Osteoblast (primary cell): Measurements from ENCODE around the gene ALG9. TPM values are rescaled to one million over a fixed set of nuclear protein-coding genes. Genes with fewer than 3 reads are reported as not detected.

Source experiments
- DNase-seq: peaks from one replicate; pipeline ENCODE4 v3.0.0; 2011; ENCODE audit warnings: low spot score, mixed read lengths; ENCODE audit not compliant: insufficient read length; ENCODE audit errors: missing footprints
- H2AFZ ChIP-seq: 2 replicates; pipeline ENCODE4 v1.6.0; 2011; ENCODE audit warnings: mild to moderate bottlenecking, low read length
- H3K27ac ChIP-seq: 2 replicates; pipeline ENCODE4 v1.5.1; 2011; ENCODE audit warnings: mild to moderate bottlenecking, low read depth, low read length, moderate library complexity
- H3K27me3 ChIP-seq: 2 replicates; pipeline ENCODE4 v1.6.0; 2012; ENCODE audit warnings: mild to moderate bottlenecking, control low read depth, inconsistent platforms, low read length, moderate library complexity; ENCODE audit not compliant: insufficient read depth
- H3K36me3 ChIP-seq: 2 replicates; pipeline ENCODE4 v1.5.1; 2011; ENCODE audit warnings: mild to moderate bottlenecking, low read length, control low read depth, moderate library complexity; ENCODE audit not compliant: insufficient read depth
- H3K4me1 ChIP-seq: 2 replicates; pipeline ENCODE4 v1.5.1; 2011; ENCODE audit warnings: mild to moderate bottlenecking, low read length, control low read depth, moderate library complexity; ENCODE audit not compliant: insufficient read depth
- H3K4me2 ChIP-seq: 2 replicates; pipeline ENCODE4 v1.6.0; 2011; ENCODE audit warnings: mild to moderate bottlenecking, low read length; ENCODE audit not compliant: insufficient read depth
- H3K4me3 ChIP-seq: fragments of 200-600 bp; sonication (generic); 3 replicates; pipeline ENCODE4 v1.5.1; 2012; ENCODE audit warnings: mild to moderate bottlenecking, low read length, inconsistent platforms; ENCODE audit not compliant: insufficient read depth
- H3K79me2 ChIP-seq: 2 replicates; pipeline ENCODE4 v1.6.0; 2012; ENCODE audit warnings: mild to moderate bottlenecking, low read length, control low read depth, inconsistent platforms; ENCODE audit not compliant: insufficient read depth
- H3K9me3 ChIP-seq: 2 replicates; pipeline ENCODE4 v1.5.1; 2011; ENCODE audit warnings: low read depth, low read length, control low read depth
- H4K20me1 ChIP-seq: 2 replicates; pipeline ENCODE4 v1.6.0; 2012; ENCODE audit warnings: mild to moderate bottlenecking, low read length, control low read depth; ENCODE audit not compliant: insufficient read depth
- total RNA-seq: library from RNA; depleted of rRNA; stranded (reverse); fragments of >200 nt; gene quantifications from 2 replicates; pipeline ENCODE4 v1.2.3, GENCODE V29; 2012
- TF ChIP-seq, protein P1 (sequence below): IDR thresholded peaks from 2 replicates; pipeline ENCODE4 v1.5.1; 2011; ENCODE audit warnings: mild to moderate bottlenecking, low read depth, low read length, moderate library complexity; ENCODE audit errors: extremely low read depth

Gene ALG9
- total RNA-seq, 1 donor = 35.8 TPM

GRCh38 chr11:111759376-111759775, 112.0 kb downstream of the ALG9 start:
- H3K27me3 ChIP-seq = no peaks in the 10 kb centered on the region
- H3K79me2 ChIP-seq = peaks cover 38% of the 10 kb centered on the region
- no peak overlapping the region for H3K4me2 ChIP-seq
- H4K20me1 ChIP-seq = no peaks in the 10 kb centered on the region
- DNase-seq = no peak
- no peak overlapping the region for H3K27ac ChIP-seq
- H2AFZ ChIP-seq = no peak overlapping the region
- TF ChIP-seq, protein P1, sequence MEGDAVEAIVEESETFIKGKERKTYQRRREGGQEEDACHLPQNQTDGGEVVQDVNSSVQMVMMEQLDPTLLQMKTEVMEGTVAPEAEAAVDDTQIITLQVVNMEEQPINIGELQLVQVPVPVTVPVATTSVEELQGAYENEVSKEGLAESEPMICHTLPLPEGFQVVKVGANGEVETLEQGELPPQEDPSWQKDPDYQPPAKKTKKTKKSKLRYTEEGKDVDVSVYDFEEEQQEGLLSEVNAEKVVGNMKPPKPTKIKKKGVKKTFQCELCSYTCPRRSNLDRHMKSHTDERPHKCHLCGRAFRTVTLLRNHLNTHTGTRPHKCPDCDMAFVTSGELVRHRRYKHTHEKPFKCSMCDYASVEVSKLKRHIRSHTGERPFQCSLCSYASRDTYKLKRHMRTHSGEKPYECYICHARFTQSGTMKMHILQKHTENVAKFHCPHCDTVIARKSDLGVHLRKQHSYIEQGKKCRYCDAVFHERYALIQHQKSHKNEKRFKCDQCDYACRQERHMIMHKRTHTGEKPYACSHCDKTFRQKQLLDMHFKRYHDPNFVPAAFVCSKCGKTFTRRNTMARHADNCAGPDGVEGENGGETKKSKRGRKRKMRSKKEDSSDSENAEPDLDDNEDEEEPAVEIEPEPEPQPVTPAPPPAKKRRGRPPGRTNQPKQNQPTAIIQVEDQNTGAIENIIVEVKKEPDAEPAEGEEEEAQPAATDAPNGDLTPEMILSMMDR = no peak
- H3K4me1 ChIP-seq = peaks cover 6% of the 10 kb centered on the region
- H3K9me3 ChIP-seq = no peaks in the 10 kb centered on the region
- H3K4me3 ChIP-seq = no peak overlapping the region
- H3K36me3 ChIP-seq = peaks cover 71% of the 10 kb centered on the region

- no peak overlapping the region for H3K27ac ChIP-seq
- no peaks in the 10 kb centered on the region for H3K9me3 ChIP-seq
- no peak for DNase-seq
- H3K27me3 ChIP-seq = no peaks in the 10 kb centered on the region
- no peaks in the 10 kb centered on the region for H4K20me1 ChIP-seq
- H3K4me2 ChIP-seq = no peak overlapping the region
- TF ChIP-seq, protein P1 = no peak
- no peak overlapping the region for H3K4me3 ChIP-seq
- peaks cover 6% of the 10 kb centered on the region for H3K4me1 ChIP-seq
- H3K79me2 ChIP-seq = peaks cover 8% of the 10 kb centered on the region
- peaks cover 79% of the 10 kb centered on the region for H3K36me3 ChIP-seq
- no peak overlapping the region for H2AFZ ChIP-seq
Observed at GRCh38 chr11:111756097-111756496, 115.3 kb downstream of the ALG9 start.

DNA sequence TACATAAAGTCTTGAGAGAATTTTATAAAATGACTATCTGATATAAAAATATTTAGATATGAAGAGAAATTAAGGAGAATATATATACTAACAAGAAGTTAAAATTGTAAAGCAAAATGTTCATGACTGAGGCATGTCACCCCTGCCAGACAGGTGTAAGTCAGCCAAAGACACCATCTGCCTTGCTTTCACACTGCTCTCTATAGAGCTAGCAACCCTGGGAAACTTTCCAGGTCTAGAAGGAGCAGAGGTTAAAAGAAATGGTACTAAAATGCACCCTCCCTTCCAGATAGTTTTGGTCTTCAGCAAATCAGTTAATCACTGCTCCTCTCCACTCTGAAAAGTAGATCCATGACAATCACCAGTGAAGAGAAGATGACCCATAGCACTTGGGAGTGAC, 121.7 kb downstream of the ALG9 start:
- TF ChIP-seq, protein P1 = no peak
- H3K4me3 ChIP-seq = no peak overlapping the region
- H3K9me3 ChIP-seq = no peaks in the 10 kb centered on the region
- peaks cover 20% of the 10 kb centered on the region for H3K79me2 ChIP-seq
- H3K4me1 ChIP-seq = peaks cover 24% of the 10 kb centered on the region
- DNase-seq = no peak
- peaks cover 65% of the 10 kb centered on the region for H3K36me3 ChIP-seq
- no peak overlapping the region for H3K27ac ChIP-seq
- no peak overlapping the region for H3K4me2 ChIP-seq
- no peaks in the 10 kb centered on the region for H3K27me3 ChIP-seq
- H4K20me1 ChIP-seq = no peaks in the 10 kb centered on the region
- no peak overlapping the region for H2AFZ ChIP-seq

DNA sequence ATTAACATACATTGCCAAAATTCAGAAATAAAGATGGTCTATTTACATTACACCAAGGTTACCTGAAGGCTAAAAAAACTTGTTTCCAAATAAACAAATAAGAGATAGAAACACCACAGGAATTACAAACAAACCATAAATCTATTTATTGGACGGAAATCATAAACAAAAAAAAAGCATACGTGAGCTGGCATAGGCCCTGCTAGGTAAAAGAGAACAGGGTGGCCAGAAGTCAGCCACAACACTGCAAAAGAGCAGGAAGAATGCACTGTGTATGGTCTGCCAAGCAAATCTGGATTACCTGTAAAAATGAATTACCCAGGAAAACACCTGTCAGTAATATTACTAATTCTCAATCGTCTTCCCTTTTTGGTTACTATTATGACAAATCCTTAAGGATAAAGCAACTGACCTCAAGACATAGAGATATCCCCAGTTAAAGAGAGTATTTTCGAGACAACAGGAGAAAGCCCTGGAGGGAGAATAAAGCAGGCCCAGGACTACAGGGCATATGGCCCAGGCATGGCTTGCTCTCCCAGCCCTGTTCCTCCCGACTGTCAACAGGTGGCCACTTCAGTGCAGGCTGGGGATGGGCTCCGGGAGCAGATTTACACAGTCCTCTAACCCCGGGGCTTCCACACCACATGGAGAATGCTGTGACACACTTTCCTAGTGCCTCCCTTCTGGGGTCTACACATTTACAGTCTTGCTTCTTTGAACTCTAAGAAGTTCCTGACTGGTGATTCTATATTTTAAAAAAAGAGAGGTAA, 123.2 kb downstream of the ALG9 start:
- no peak for DNase-seq
- Histone ChIP-seq H2AFZ (no peak overlapping the region), H3K4me1 (peaks cover 27% of the 10 kb centered on the region), H3K79me2 (peaks cover 34% of the 10 kb centered on the region), H3K9me3 (no peaks in the 10 kb centered on the region), H4K20me1 (no peaks in the 10 kb centered on the region), H3K27me3 (no peaks in the 10 kb centered on the region), H3K36me3 (peaks cover 66% of the 10 kb centered on the region), H3K4me3 (no peak overlapping the region), H3K27ac (no peak overlapping the region), H3K4me2 (no peak overlapping the region)
- TF ChIP-seq, protein P1 = no peak
